B cell (primary cell): Measurements from ENCODE around the gene KRTAP4-3.

Source experiments
- EZH2 ChIP-seq: IDR thresholded peaks from 2 replicates; pipeline ENCODE4 v1.6.1; 2012; ENCODE audit warnings: borderline replicate concordance, low read depth, mild to moderate bottlenecking, moderate library complexity, low read length; ENCODE audit not compliant: insufficient read depth, poor library complexity, severe bottlenecking
- TF ChIP-seq, protein P1 (sequence below): fragments of 200-600 bp; IDR thresholded peaks from one replicate; pipeline ENCODE4 v1.8.0; 2022; ENCODE audit warnings: antibody characterized with exemption, mild to moderate bottlenecking

DNA sequence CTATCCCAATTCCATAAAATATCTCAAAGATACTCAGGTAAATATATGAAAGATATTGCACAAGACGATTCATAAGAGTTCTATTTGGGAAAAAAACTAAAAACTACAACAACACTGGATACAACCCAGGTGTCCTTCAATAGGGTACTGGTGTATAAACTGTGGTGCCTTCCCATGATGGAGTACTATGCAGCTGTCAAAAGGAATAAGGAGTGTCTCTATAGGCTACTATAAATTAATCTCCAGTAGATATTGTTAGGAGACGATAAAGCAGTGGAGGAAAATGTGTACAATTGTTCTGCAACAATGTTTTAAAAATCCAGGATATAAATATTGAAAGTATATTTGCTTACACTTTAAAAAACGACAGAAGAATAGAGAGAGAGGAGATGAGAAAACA, 41.6 kb downstream of the KRTAP4-3 start:
- TF ChIP-seq, protein P1, sequence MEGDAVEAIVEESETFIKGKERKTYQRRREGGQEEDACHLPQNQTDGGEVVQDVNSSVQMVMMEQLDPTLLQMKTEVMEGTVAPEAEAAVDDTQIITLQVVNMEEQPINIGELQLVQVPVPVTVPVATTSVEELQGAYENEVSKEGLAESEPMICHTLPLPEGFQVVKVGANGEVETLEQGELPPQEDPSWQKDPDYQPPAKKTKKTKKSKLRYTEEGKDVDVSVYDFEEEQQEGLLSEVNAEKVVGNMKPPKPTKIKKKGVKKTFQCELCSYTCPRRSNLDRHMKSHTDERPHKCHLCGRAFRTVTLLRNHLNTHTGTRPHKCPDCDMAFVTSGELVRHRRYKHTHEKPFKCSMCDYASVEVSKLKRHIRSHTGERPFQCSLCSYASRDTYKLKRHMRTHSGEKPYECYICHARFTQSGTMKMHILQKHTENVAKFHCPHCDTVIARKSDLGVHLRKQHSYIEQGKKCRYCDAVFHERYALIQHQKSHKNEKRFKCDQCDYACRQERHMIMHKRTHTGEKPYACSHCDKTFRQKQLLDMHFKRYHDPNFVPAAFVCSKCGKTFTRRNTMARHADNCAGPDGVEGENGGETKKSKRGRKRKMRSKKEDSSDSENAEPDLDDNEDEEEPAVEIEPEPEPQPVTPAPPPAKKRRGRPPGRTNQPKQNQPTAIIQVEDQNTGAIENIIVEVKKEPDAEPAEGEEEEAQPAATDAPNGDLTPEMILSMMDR = no peak
- TF ChIP-seq EZH2 = no peak
